NCI-H2227 treated with DMSO at 0.1 percent for 48 hours (cell line): ENCODE data around the gene ADCY7.

Experiments used
- DNase-seq: peaks from one replicate; lab custom pipeline; 2025; lab: John Stamatoyannopoulos, UW

ADCY7 gene

GRCh38 chr16:50267651-50268050 is 1.3 kb downstream of the ADCY7 start:
- DNase-seq: no peak

GRCh38 chr16:50268352-50268751 is 2.0 kb downstream of the ADCY7 start:
- DNase-seq: no peak

GRCh38 chr16:50269061-50269705 is 2.8 kb downstream of the ADCY7 start:
- DNase-seq: no peak

- no peak for DNase-seq
These were observed 3.6 kb downstream of the ADCY7 start for GRCh38 chr16:50269769-50270509.

- DNase-seq: no peak
These were observed 4.3 kb downstream of the ADCY7 start for GRCh38 chr16:50270510-50271147.

GRCh38 chr16:50271148-50272041 is 5.0 kb downstream of the ADCY7 start:
- no peak for DNase-seq

- no peak for DNase-seq
These were observed 5.8 kb downstream of the ADCY7 start for GRCh38 chr16:50272111-50272571.

- DNase-seq: no peak
These were observed 6.5 kb downstream of the ADCY7 start for GRCh38 chr16:50272687-50273381.

GRCh38 chr16:50273382-50273690 is 7.0 kb downstream of the ADCY7 start:
- DNase-seq: no peak

GRCh38 chr16:50273888-50274325 is 7.6 kb downstream of the ADCY7 start:
- no peak for DNase-seq

GRCh38 chr16:50274326-50275097 is 8.2 kb downstream of the ADCY7 start:
- no peak for DNase-seq

GRCh38 chr16:50275098-50275415 is 8.7 kb downstream of the ADCY7 start:
- no peak for DNase-seq

GRCh38 chr16:50275428-50276325 is 9.3 kb downstream of the ADCY7 start:
- DNase-seq: no peak

- DNase-seq: no peak
These were observed 9.9 kb downstream of the ADCY7 start for GRCh38 chr16:50276326-50276640.

GRCh38 chr16:50276801-50277555 is 10.6 kb downstream of the ADCY7 start:
- DNase-seq: no peak

- DNase-seq: no peak
These were observed 11.9 kb downstream of the ADCY7 start for GRCh38 chr16:50278251-50278650.

GRCh38 chr16:50279504-50279865 is 13.1 kb downstream of the ADCY7 start:
- DNase-seq: no peak

GRCh38 chr16:50280932-50281331 is 14.6 kb downstream of the ADCY7 start:
- no peak for DNase-seq

GRCh38 chr16:50281391-50282009 is 15.1 kb downstream of the ADCY7 start:
- DNase-seq: no peak
